GM12878 (cell line): Measurements from ENCODE around the gene RYK. TPM values are rescaled to one million over a fixed set of nuclear protein-coding genes. Genes with fewer than 3 reads are reported as not detected.

Source experiments
- ATF2 ChIP-seq: IDR thresholded peaks from 2 replicates; pipeline ENCODE4 v1.6.1; 2012; ENCODE audit warnings: low read length, inconsistent platforms
- ATF7 ChIP-seq: fragments of 450-650 bp; IDR thresholded peaks from 2 replicates; pipeline ENCODE4 v1.6.1; 2016; ENCODE audit warnings: low read depth, mild to moderate bottlenecking
- EGR1 ChIP-seq, 2 experiments: IDR thresholded peaks; 1 replicate in 1 of 2; 2 replicates in 1 of 2; pipeline ENCODE4 v1.6.1; 2011 to 2012; ENCODE audit warnings: low read depth in 2 of 2, low read length in 2 of 2, borderline replicate concordance in 1 of 2, mild to moderate bottlenecking in 1 of 2, moderate library complexity in 1 of 2
- FOXM1 ChIP-seq: IDR thresholded peaks from 2 replicates; pipeline ENCODE4 v1.6.1; 2012; ENCODE audit warnings: low read depth, mild to moderate bottlenecking, inconsistent platforms, low read length, moderate library complexity
- HDAC6 ChIP-seq: fragments of 200-600 bp; sonication (generic); IDR thresholded peaks from one replicate; pipeline ENCODE4 v1.8.0; 2017; ENCODE audit warnings: antibody characterized with exemption; ENCODE audit not compliant: unreplicated experiment
- IKZF2 ChIP-seq, 2 experiments: fragments of 450-650 bp; IDR thresholded peaks; 2 replicates each; pipeline ENCODE4 v1.6.1; 2017; ENCODE audit warnings: mild to moderate bottlenecking in 2 of 2, moderate library complexity in 2 of 2
- MEF2A ChIP-seq: IDR thresholded peaks from 2 replicates; pipeline ENCODE4 v1.6.1; 2011; ENCODE audit warnings: low read depth, mild to moderate bottlenecking, low read length, moderate library complexity; ENCODE audit not compliant: insufficient read depth
- MYB ChIP-seq: fragments of 150-350 bp; IDR thresholded peaks from 2 replicates; pipeline ENCODE4 v1.6.1; 2014; ENCODE audit warnings: mild to moderate bottlenecking, low read depth, low read length, borderline replicate concordance
- NBN ChIP-seq: fragments of 450-650 bp; IDR thresholded peaks from 2 replicates; pipeline ENCODE4 v1.6.1; 2016
- PAX8 ChIP-seq: fragments of 450-650 bp; IDR thresholded peaks from 2 replicates; pipeline ENCODE4 v1.6.1; 2017; ENCODE audit warnings: mild to moderate bottlenecking, moderate library complexity
- PKNOX1 ChIP-seq: fragments of 450-650 bp; IDR thresholded peaks from 2 replicates; pipeline ENCODE4 v1.6.1; 2016; ENCODE audit warnings: mild to moderate bottlenecking
- POU2F2 ChIP-seq: IDR thresholded peaks from 3 replicates; pipeline ENCODE4 v1.6.1; 2011; ENCODE audit warnings: low read depth, mild to moderate bottlenecking, low read length, borderline replicate concordance
- RELB ChIP-seq: fragments of 450-650 bp; IDR thresholded peaks from 2 replicates; pipeline ENCODE4 v1.6.1; 2017; ENCODE audit warnings: low read depth, mild to moderate bottlenecking, moderate library complexity
- RUNX3 ChIP-seq: IDR thresholded peaks from 2 replicates; pipeline ENCODE4 v1.6.1; 2012; ENCODE audit warnings: low read length, inconsistent platforms
- STAT1 ChIP-seq: fragments of 450-650 bp; conservative IDR thresholded peaks from 2 replicates; pipeline ENCODE4 v1.6.1; 2014; ENCODE audit warnings: antibody characterized with exemption, mild to moderate bottlenecking
- STAT3 ChIP-seq: IDR thresholded peaks from 2 replicates; pipeline ENCODE4 v1.6.1; 2011; ENCODE audit warnings: low read depth, low read length, improper control_type of control experiment
- SUPT20H ChIP-seq: IDR thresholded peaks from 2 replicates; pipeline ENCODE4 v1.6.1; 2011; ENCODE audit warnings: low read depth, mild to moderate bottlenecking, low read length, moderate library complexity, borderline replicate concordance; ENCODE audit not compliant: control insufficient read depth
- TCF12 ChIP-seq: IDR thresholded peaks from 2 replicates; pipeline ENCODE4 v1.6.1; 2011; ENCODE audit warnings: low read depth, mild to moderate bottlenecking, low read length
- YBX1 ChIP-seq: fragments of 450-650 bp; IDR thresholded peaks from 2 replicates; pipeline ENCODE4 v1.6.1; 2016; ENCODE audit warnings: antibody characterized with exemption
- YY1 ChIP-seq: IDR thresholded peaks from 2 replicates; pipeline ENCODE4 v1.6.1; 2011; ENCODE audit warnings: low read depth, mild to moderate bottlenecking, low read length
- ZBTB11 ChIP-seq: fragments of 450-650 bp; formaldehyde crosslinking; IDR thresholded peaks from 2 replicates; pipeline ENCODE4 v1.5.0; 2022; ENCODE audit warnings: mild to moderate bottlenecking, missing genetic modification characterization
- polyA plus RNA-seq, 11 experiments: library from polyadenylated mRNA; depleted of rRNA in 4 of 11; unstranded in 6 of 11; stranded (reverse) in 5 of 11; fragments of >200 nt; fragmentation: Nextera tagmentation in 4 of 11; fragmentation: Illumina TruSeq in 1 of 11; extraction: Ambion mirVana in 4 of 11; extraction: Trizol in 1 of 11; gene quantifications; 1 replicate in 1 of 11; 2 replicates in 10 of 11; pipeline versions ENCODE4 v1.2.1 to v1.2.3, GENCODE V29; 2011 to 2016; ENCODE audit warnings: inconsistent platforms in 2 of 11, missing spikeins in 2 of 11, low read depth in 1 of 11
- total RNA-seq, 4 experiments: library from RNA; depleted of rRNA in 3 of 4; stranded (reverse); fragments of >200 nt in 3 of 4; fragmentation: Illumina TruSeq in 1 of 4; extraction: Trizol in 1 of 4; gene quantifications; 2 replicates each; pipeline versions ENCODE4 v1.2.1 to v1.2.3, GENCODE V29; 2013 to 2021

Gene RYK
- total and polyA plus RNA-seq, 10 of the 15 experiments (the other 5 are each of a cell fraction or from before 2014, with no cell fraction given) = 2.0 to 25.1 (median 11.1) TPM

GRCh38 chr3:134294302-134295280 is 43.9 kb upstream of the RYK start (continued):
- TF ChIP-seq ZBTB11 (no peak), STAT3 (no peak), SUPT20H (no peak), HDAC6 (no peak), RUNX3 (peak; percentile 100), MYB (no peak), YY1 (no peak), PAX8 (no peak), RELB (peak; percentile 52; the same call in 1 of the 2 replicates), POU2F2 (0 out of 3 replicates have a peak, but pooled peaks have one; percentile 52), ATF2 (peak; percentile 87), ATF7 (peak; percentile 58), NBN (no peak), IKZF2 (IDR thresholded peaks at IDR 0.05) (peak; percentile 71 to 86), TCF12 (0 out of 2 replicates have a peak, but pooled peaks have one; percentile 39), FOXM1 (peak; percentile 79; the same call in 1 of the 2 replicates), YBX1 (no peak), STAT1 (no peak), EGR1 (IDR thresholded peaks at IDR 0.05; ENCODE audit: borderline replicate concordance in 1 of 2, low read depth in 2 of 2, low read length in 2 of 2) (0 out of 3 replicates have a peak, but pooled peaks of 1 of the 2 experiments have one; percentile 60), MEF2A (peak; percentile 86), PKNOX1 (0 out of 2 replicates have a peak, but pooled peaks have one; percentile 35)
